SK-N-SH treated with all-trans-retinoic acid at 6 μM for 48 hours (cell line): ENCODE data around the gene CAMSAP2.

ENCODE experiments used
- ATAC-seq: fragments of 200-7000 bp; cut with Tn5 transposase; 3 replicates; pipeline ENCODE4 v1.9.1; 2020; ENCODE audit warnings: mild to moderate bottlenecking, moderate library complexity
- ARNTL ChIP-seq: fragments of 450-650 bp; formaldehyde crosslinking; IDR thresholded peaks from 2 replicates; pipeline ENCODE4 v1.5.0; 2020; ENCODE audit warnings: low read depth, mild to moderate bottlenecking, moderate library complexity, borderline replicate concordance
- BACH2 ChIP-seq: fragments of 250-450 bp; sonication (Bioruptor Pico); IDR thresholded peaks from 2 replicates; pipeline ENCODE4 v1.9.0; 2021; ENCODE audit warnings: mild to moderate bottlenecking, borderline replicate concordance
- CSDC2 ChIP-seq: fragments of 250-450 bp; sonication (Bioruptor Pico); IDR thresholded peaks from 2 replicates; pipeline ENCODE4 v1.5.0; 2020; ENCODE audit warnings: mild to moderate bottlenecking, moderate library complexity
- ESRRG ChIP-seq: fragments of 250-450 bp; sonication (Bioruptor Pico); IDR thresholded peaks from 2 replicates; pipeline ENCODE4 v1.6.1; 2021; ENCODE audit warnings: mild to moderate bottlenecking
- GLIS3 ChIP-seq: fragments of 250-450 bp; sonication (Bioruptor Pico); IDR thresholded peaks from 2 replicates; pipeline ENCODE4 v1.5.0; 2020; ENCODE audit warnings: mild to moderate bottlenecking, moderate library complexity
- ISL1 ChIP-seq: fragments of 250-450 bp; sonication (Bioruptor Pico); IDR thresholded peaks from 2 replicates; pipeline ENCODE4 v2.1.2; 2022; ENCODE audit warnings: mild to moderate bottlenecking, moderate library complexity
- OSR1 ChIP-seq: fragments of 250-450 bp; sonication (Bioruptor Pico); IDR thresholded peaks from 2 replicates; pipeline ENCODE4 v1.8.0; 2022; ENCODE audit warnings: moderate library complexity, mild to moderate bottlenecking, inconsistent platforms
- POU6F1 ChIP-seq: fragments of 250-450 bp; sonication (Bioruptor Pico); IDR thresholded peaks from 2 replicates; pipeline ENCODE4 v1.8.0; 2021; ENCODE audit warnings: low read depth, mild to moderate bottlenecking, moderate library complexity, borderline replicate concordance
- PPARA ChIP-seq: fragments of 250-450 bp; sonication (Bioruptor Pico); IDR thresholded peaks from 2 replicates; pipeline ENCODE4 v1.5.0; 2020; ENCODE audit warnings: mild to moderate bottlenecking, borderline replicate concordance
- RARB ChIP-seq: fragments of 250-450 bp; sonication (Bioruptor Pico); IDR thresholded peaks from 2 replicates; pipeline ENCODE4 v1.8.0; 2021; ENCODE audit warnings: mild to moderate bottlenecking, moderate library complexity
- SNAI2 ChIP-seq: fragments of 250-450 bp; sonication (Bioruptor Pico); IDR thresholded peaks from 2 replicates; pipeline ENCODE4 v1.5.0; 2020; ENCODE audit warnings: mild to moderate bottlenecking, moderate library complexity
- TCF4 ChIP-seq: fragments of 250-450 bp; sonication (Bioruptor Pico); IDR thresholded peaks from 2 replicates; pipeline ENCODE4 v1.8.0; 2021; ENCODE audit warnings: mild to moderate bottlenecking, moderate library complexity, borderline replicate concordance
- TOX ChIP-seq: fragments of 250-450 bp; sonication (Bioruptor Pico); IDR thresholded peaks from 2 replicates; pipeline ENCODE4 v1.8.0; 2021; ENCODE audit warnings: mild to moderate bottlenecking, moderate library complexity, borderline replicate concordance
- TSHZ2 ChIP-seq: fragments of 250-450 bp; sonication (Bioruptor Pico); IDR thresholded peaks from 2 replicates; pipeline ENCODE4 v1.5.0; 2020; ENCODE audit warnings: mild to moderate bottlenecking, moderate library complexity
- ZC3H10 ChIP-seq: fragments of 250-450 bp; sonication (Bioruptor Pico); IDR thresholded peaks from 2 replicates; pipeline ENCODE4 v1.5.1; 2021; ENCODE audit warnings: mild to moderate bottlenecking, moderate library complexity
- ZFP3 ChIP-seq: fragments of 250-450 bp; sonication (Bioruptor Pico); IDR thresholded peaks from 2 replicates; pipeline ENCODE4 v1.5.0; 2020; ENCODE audit warnings: mild to moderate bottlenecking, moderate library complexity
- ZFP30 ChIP-seq: fragments of 450-650 bp; formaldehyde crosslinking; IDR thresholded peaks from 2 replicates; pipeline ENCODE4 v1.5.0; 2022; ENCODE audit warnings: mild to moderate bottlenecking, moderate library complexity
- ZNF565 ChIP-seq: fragments of 450-650 bp; formaldehyde crosslinking; conservative IDR thresholded peaks from 2 replicates; pipeline ENCODE4 v1.5.0; 2020; ENCODE audit warnings: low read depth, mild to moderate bottlenecking, moderate library complexity
- ZNF70 ChIP-seq: fragments of 450-650 bp; formaldehyde crosslinking; IDR thresholded peaks from 2 replicates; pipeline ENCODE4 v1.5.0; 2020; ENCODE audit warnings: mild to moderate bottlenecking, moderate library complexity
- ZNF8 ChIP-seq: fragments of 450-650 bp; formaldehyde crosslinking; IDR thresholded peaks from 2 replicates; pipeline ENCODE4 v1.5.0; 2020; ENCODE audit warnings: mild to moderate bottlenecking, moderate library complexity
- TF ChIP-seq, protein P1 (sequence below): fragments of 250-450 bp; sonication (Bioruptor Pico); IDR thresholded peaks from 2 replicates; pipeline ENCODE4 v1.5.1; 2021; ENCODE audit warnings: mild to moderate bottlenecking, moderate library complexity
- TF ChIP-seq, protein P2 (sequence below): fragments of 250-450 bp; sonication (Bioruptor Pico); IDR thresholded peaks from 2 replicates; pipeline ENCODE4 v1.5.1; 2020; ENCODE audit warnings: low read depth, mild to moderate bottlenecking, moderate library complexity
- TF ChIP-seq, protein P3 (sequence below): fragments of 250-450 bp; sonication (Bioruptor Pico); IDR thresholded peaks from 2 replicates; pipeline ENCODE4 v1.8.0; 2020; ENCODE audit warnings: mild to moderate bottlenecking, moderate library complexity, borderline replicate concordance

CAMSAP2 gene

DNA sequence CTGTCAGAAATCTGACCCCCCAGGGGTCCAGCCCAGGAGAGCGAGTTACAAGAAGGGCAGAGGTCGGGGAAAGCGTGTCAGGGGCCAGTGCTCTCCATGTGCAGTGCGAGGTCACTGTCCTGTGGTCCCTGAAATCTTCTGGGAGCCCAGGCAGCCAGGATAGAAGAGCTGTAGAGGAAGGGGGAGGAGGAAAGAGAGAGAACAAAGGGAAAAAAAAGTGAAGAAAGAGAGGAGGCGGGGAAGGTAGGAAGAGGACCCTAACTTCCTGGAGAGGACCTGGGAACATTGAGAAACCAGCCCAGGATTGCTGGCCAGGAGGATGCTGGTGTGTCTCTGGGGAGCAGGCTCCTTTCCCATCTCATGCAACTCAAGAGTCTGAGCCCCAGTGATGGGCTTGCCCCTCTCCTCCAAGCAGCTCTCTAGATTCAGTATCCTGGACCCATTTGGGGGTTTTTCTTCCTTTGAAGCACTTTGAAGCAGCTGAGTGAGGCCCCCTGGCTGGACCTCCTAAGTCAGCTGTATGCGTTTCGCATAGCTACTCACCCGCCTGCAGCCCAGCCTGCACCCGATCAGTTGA is 149.2 kb downstream of the CAMSAP2 start:
- no peak for ATAC-seq
- TF ChIP-seq ZFP30 (CRISPR knock-in tag) (no peak), ZNF8 (no peak), RARB (CRISPR knock-in tag) (no peak), ISL1 (CRISPR knock-in tag) (no peak), TSHZ2 (CRISPR knock-in tag) (no peak), BACH2 (CRISPR knock-in tag) (no peak), SNAI2 (no peak), PPARA (CRISPR knock-in tag) (no peak), CSDC2 (CRISPR knock-in tag) (no peak), TOX (no peak), TCF4 (CRISPR knock-in tag) (no peak), POU6F1 (CRISPR knock-in tag) (no peak), OSR1 (CRISPR knock-in tag) (no peak), GLIS3 (CRISPR knock-in tag) (no peak), ZNF565 (no peak), ESRRG (CRISPR knock-in tag) (no peak), ZNF70 (CRISPR knock-in tag) (no peak), ZFP3 (CRISPR knock-in tag) (no peak)
- TF ChIP-seq, protein P1, sequence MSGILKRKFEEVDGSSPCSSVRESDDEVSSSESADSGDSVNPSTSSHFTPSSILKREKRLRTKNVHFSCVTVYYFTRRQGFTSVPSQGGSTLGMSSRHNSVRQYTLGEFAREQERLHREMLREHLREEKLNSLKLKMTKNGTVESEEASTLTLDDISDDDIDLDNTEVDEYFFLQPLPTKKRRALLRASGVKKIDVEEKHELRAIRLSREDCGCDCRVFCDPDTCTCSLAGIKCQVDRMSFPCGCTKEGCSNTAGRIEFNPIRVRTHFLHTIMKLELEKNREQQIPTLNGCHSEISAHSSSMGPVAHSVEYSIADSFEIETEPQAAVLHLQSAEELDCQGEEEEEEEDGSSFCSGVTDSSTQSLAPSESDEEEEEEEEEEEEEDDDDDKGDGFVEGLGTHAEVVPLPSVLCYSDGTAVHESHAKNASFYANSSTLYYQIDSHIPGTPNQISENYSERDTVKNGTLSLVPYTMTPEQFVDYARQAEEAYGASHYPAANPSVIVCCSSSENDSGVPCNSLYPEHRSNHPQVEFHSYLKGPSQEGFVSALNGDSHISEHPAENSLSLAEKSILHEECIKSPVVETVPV (CRISPR knock-in tag) = no peak
- TF ChIP-seq, all 23 proteins: peak for 0

GRCh38 chr1:200888349-200888838 is 149.7 kb downstream of the CAMSAP2 start:
- TF ChIP-seq BACH2 (CRISPR knock-in tag) (no peak), SNAI2 (no peak)
- TF ChIP-seq, protein P2, sequence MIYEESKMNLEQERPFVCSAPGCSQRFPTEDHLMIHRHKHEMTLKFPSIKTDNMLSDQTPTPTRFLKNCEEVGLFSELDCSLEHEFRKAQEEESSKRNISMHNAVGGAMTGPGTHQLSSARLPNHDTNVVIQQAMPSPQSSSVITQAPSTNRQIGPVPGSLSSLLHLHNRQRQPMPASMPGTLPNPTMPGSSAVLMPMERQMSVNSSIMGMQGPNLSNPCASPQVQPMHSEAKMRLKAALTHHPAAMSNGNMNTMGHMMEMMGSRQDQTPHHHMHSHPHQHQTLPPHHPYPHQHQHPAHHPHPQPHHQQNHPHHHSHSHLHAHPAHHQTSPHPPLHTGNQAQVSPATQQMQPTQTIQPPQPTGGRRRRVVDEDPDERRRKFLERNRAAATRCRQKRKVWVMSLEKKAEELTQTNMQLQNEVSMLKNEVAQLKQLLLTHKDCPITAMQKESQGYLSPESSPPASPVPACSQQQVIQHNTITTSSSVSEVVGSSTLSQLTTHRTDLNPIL (CRISPR knock-in tag) = no peak
- ATAC-seq = no peak

DNA sequence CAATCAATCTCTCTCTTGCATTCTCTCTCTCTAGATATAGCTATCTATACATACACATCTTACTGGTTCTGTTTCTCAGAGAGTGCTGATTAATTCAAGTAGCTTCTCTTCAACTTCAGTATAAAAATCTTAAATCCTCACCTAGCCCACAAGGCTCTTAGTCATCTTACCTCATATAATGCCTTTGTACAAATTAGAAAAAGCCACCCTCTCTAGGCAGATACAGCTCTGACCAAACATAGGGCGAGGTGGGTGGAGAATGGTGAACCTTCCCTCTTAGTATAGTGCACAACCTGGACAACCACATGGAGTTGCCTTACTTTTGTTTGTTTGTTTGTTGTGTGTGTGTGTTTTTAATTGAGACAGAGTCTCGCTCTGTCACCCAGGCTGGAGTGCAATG is 150.9 kb downstream of the CAMSAP2 start:
- ATAC-seq = no peak
- TF ChIP-seq ZFP30 (CRISPR knock-in tag) (no peak), ARNTL (CRISPR knock-in tag) (no peak), ZNF8 (no peak), ISL1 (CRISPR knock-in tag) (no peak), ZFP3 (CRISPR knock-in tag) (no peak), BACH2 (CRISPR knock-in tag) (no peak), RARB (CRISPR knock-in tag) (no peak), ZNF70 (CRISPR knock-in tag) (no peak)

DNA sequence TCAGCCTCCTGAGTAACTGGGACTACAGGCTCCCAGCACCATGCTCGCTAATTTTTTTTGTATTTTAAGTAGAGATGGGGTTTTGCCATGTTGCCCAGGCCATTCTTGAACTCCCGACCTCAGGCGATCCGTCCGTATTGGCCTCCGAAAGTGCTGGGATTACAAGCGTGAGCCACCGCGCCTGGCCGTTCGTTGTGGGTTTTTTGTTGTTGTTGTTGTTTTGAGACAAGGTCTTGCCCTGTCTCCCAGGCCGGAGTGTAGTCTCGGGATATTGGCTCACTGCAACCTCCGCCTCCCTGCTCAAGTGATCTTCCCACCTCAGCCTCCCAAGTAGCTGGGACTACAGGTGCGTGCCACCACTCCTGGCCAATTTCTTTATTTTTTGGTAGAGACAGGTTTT is 151.3 kb downstream of the CAMSAP2 start:
- no peak for ATAC-seq
- no peak for TF ChIP-seq ZC3H10
- no peak for TF ChIP-seq SNAI2
- no peak for TF ChIP-seq ISL1 (CRISPR knock-in tag)
- no peak for TF ChIP-seq ZNF8
- no peak for TF ChIP-seq GLIS3 (CRISPR knock-in tag)
- no peak for TF ChIP-seq POU6F1 (CRISPR knock-in tag)
- no peak for TF ChIP-seq TCF4 (CRISPR knock-in tag)
- TF ChIP-seq, protein P2 (CRISPR knock-in tag) = no peak
- TF ChIP-seq, protein P3, sequence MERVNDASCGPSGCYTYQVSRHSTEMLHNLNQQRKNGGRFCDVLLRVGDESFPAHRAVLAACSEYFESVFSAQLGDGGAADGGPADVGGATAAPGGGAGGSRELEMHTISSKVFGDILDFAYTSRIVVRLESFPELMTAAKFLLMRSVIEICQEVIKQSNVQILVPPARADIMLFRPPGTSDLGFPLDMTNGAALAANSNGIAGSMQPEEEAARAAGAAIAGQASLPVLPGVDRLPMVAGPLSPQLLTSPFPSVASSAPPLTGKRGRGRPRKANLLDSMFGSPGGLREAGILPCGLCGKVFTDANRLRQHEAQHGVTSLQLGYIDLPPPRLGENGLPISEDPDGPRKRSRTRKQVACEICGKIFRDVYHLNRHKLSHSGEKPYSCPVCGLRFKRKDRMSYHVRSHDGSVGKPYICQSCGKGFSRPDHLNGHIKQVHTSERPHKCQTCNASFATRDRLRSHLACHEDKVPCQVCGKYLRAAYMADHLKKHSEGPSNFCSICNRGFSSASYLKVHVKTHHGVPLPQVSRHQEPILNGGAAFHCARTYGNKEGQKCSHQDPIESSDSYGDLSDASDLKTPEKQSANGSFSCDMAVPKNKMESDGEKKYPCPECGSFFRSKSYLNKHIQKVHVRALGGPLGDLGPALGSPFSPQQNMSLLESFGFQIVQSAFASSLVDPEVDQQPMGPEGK (CRISPR knock-in tag) = no peak
- no peak for TF ChIP-seq ZFP3 (CRISPR knock-in tag)
